NCI-H1092 treated with DMSO at 0.1 percent for 48 hours (cell line): ENCODE results near the gene AK5.

Experiments
- DNase-seq: peaks from one replicate; lab custom pipeline; 2025; lab: John Stamatoyannopoulos, UW

AK5 gene

DNA sequence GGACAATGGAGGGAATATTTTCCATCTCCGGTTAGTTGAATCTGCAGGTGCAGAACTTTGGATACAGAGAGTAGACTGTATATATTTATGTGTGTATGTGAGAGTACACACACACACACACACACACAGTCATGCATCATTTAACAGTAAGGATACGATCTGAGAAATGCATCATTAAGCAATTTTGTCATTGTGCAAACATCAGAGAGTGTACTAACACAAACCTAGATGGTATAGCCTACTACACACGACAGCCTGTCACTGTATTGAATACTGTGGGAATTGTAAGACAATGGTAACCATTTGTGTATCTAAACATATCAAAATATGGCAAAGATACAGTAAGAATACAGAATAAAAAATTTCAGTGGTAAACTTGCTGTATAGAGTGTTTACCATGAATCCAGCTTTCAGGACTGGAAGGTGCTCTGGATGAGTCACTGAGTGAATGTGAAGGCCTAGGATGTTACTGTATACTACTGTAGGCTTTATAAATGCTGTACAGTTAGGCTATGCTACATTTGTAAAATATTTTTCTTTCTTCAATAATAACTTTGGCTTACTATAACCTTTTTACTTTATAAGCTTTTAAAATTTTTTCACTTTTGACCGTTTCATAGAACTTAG lies 262.1 kb downstream of the AK5 start:
- no peak for DNase-seq

DNA sequence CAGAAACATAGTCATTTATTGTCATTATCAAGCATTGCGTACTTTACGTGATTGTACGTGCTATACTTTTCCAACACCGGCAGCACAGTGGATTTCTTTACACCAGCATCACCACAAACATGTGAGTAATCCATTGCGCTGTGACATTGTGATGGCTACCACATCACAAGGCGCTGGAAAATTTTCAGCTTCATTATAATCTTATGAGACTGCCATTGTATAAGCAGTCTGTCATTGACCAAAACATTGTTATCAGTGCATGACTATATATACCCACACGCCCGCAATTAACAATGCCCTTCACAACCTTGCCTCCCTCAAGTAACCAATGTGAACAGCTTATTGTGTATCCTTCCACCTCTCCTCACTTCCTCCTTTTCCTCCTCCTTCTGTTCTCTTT lies 263.0 kb downstream of the AK5 start:
- DNase-seq, result no peak

DNA sequence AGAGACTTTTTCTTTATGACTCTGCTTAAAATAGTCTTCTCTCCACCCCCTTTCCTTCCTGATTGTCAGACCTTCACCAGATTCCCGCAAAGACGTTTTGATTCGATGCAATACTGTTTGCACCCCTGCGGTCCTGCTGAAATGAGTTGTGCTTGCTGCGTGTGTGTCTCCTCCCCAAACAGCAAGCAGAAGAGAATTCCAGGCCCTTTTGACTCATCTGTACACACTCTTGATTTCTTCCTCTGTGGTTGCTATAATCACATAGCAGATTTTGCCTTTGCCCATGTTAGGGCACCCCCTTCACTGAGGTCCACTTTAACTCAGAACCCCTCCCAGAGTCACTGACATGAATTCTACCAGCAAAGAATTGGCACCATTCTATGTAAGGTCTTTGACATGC lies 264.2 kb downstream of the AK5 start:
- DNase-seq, result no peak

DNA sequence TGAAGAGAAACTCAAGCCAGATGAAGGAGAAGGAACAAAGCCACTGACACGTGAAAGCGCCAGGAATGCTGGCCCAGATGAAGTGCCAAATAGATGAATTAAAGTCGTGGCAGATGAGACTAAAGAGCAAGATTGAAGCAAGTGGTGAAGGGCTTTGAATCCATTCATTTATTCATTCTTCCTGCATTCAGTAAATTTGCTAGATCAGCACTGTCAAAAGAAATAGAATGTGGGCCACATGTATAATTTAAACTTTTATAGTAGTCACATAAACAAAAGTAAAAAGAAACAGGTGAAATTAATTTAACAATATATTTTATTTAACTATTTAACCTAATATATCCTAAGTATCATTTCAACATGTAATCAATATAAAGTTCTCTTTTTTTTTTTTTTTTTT lies 265.1 kb downstream of the AK5 start:
- DNase-seq, result no peak

DNA sequence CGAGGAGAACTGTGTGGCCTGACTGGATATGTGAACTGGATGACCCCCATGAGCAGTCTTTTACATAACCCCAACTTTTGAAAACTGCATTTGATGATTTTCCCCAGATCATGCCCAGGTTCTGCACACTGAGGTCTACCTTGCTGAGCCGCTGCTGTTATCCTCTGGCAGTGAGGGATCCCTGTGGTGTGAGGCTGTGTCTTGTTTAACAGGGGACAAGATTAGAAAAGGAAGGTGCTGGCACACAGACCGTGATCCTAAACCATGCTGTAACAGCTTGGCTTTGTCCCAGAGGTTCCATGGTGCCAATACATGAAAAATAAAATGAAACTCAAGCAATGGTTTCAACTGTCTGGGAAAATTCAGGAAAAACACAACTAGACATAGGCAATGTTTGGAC lies 266.5 kb downstream of the AK5 start:
- DNase-seq, result no peak

DNA sequence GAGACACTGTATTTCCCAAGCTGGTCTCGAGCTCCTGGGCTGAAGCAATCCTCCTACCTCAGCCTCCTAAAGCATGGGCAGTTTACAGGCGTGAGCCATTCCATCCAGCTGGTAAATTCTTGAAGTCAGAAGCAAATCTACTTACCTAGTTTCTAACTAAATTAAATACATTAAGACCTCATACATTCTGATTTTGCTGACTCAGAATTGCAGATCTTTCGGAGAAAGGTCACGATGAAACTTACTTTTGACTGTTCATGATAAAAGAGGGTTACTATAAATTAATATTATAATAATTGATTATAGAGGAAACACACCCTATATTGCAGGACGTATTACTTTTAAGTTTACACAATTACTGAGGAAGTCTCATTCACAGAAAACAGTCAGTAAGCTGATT lies 268.3 kb downstream of the AK5 start:
- DNase-seq, result no peak

DNA sequence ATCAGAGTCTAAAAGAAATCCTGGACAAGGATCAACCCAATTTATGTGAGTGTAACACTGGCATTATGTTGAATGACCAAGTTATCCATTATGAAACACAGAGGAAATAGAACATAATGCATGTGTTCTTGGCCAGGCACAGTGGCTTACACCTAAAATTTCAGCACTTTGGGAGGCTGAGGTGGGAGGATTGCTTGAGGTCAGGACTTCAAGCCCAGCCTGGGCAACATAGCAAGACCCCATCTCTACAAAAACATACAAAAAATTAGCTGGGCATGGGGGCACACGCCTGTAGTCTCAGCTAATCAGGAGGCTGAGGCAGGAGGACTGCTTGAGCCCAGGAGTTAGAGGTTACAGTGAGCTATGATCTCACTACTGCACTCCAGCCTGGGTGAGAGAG lies 270.8 kb downstream of the AK5 start:
- DNase-seq, result no peak

DNA sequence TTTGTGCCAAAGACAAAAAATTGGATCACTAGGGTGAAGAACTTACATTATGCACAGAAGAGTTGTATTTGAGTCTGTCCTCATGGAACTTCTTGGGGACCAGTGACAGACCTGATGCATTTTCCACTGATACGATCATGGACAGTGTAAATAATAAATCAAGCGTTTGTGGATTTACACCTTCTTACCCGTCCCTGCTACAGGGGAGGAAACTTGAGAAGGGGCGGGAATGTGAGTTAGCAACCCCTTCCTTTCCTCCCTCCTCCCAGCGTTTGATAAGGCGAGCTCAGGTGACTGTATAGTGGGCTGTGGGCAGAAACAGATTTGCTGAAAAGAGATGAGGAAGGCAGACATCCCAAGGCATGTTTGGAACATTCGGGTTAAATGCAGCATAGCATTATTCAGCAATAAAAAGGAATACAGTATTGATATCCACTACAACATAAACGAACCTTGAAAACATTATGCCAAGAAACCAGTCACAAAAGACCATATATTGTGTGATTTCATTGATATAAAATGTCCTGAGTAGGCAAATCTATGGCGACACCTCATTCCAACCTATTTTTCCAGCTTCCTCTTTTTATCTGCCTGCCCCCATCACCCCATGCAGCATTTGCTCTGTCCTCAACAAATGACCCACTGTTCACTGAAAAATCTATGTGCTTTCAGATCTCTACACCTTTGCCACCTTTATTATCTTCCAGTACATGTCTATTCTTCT lies 271.9 kb downstream of the AK5 start:
- DNase-seq, result no peak

DNA sequence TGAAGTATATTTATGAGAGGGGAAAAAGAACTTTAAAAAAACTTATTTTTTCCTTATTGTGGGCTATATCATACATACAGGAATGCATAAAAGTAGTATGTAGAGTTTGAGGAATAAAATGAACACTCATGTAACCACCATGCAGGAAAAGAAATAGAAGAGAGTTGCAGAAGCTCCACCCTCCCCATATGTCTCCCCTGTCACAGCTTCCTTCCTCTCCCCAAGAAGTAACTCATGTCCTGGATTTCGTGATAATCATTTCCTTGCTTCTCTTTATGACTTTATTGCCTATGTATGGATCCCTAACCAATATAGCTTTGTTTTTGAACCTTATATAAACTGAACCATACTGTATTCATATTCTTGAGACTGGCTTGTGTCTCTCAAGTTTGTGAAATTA lies 274.2 kb downstream of the AK5 start:
- DNase-seq, result no peak

DNA sequence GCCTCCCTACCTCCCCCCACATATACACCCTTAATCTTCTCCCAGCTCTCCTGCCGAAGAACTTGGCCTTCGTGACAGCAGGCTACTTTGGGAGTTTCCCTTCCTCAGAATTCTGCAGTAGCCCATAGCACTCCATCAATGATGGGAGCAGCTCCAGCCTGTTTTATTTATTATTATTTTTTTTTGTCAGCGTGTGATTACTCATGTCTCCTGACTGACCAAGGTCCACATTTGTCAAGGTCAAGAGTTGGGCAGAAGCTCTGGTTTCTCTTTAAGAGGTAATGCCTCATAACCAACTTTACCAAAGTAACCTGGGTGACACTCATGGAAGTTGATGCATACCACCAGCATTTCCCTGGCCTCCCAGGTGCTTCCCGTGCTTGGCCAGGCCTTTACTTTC lies 275.2 kb downstream of the AK5 start:
- DNase-seq, result no peak

DNA sequence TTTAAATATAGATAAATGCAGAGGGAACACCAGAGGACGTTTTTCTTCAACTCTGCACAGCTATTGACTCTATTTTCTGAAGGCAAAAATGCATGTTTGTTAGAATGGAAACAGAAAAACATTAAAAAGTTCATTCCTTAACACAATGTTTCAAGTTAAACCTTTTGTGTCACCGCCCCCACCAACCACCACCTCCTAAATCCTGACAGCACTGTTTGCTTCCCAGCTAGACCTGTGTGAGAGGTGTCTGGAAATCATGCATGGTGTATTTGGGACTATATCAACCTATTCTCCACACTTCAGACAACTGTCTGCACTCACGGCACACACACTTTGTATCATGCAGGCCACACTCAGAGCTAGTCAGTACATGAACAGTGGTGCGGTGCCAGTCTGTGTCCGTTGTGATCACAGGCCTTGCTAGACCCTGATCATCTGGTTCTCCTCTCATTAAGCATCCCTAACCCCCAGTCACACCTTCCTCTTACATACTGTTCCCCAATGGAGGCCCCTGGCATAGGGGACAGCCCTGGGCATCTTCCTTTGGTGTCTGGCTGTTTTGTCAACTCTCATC lies 276.9 kb downstream of the AK5 start:
- DNase-seq, result no peak

DNA sequence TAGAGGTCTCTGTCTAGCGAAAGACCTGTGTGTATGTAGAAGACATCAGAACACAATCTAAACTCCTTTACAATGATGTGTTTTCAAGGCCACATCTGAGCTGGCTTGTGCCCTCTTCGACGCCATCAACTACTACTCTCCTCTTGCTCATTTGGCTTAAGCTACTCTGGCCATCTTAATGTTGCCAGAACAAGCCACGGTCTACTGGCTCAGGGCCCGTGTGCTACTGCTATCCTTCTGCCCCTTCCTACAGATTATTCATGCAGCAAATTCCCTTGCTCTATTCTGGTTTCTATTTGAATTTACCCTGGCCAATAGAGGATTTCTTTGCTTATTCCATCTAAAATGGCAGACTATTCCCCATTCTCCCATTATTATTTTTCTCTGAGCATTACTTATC lies 278.9 kb downstream of the AK5 start:
- no peak for DNase-seq

DNA sequence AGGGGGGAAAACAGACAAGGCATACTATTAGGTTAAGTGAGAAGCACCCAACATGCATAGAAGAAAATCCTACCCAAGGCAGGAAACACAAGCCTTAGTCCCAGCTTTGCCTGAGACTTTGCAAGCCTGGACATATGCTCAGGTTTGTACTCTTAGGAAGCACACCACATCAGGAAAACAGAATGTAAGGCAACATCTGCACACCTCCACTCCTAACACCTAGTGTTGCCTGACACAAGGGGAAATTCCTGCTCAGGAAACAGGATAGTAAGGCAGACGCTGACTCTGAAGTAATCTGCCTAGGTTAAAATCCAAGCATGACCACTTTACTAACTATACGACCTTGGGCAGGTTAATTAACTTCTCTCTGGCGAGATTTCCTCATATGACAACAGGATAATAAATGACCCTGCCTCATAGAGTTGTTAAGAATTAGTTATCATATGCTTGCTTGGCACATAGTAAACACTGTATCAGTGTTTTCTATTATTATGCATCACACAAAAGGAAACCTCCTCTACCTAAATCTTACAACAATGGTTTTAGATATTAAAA lies 280.9 kb downstream of the AK5 start:
- no peak for DNase-seq

DNA sequence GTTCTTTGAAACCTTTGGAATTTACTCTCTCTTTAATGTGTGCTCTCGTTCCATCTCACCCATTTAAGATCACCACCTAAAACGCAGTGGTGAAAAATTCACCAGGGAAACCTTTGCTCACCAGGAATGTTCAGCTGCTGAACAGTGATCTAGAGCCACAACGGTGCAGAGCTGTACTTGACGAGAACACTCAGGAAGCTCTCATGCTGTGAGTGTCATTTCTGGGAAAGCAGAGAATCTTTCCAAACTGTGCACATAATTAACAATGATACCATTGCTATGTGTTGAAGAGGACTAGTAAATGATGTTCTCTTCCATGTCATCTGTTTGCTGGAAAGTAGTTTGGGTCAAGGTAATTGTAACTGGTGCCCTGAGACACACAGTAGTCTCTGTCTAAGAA lies 283.5 kb downstream of the AK5 start:
- no peak for DNase-seq

DNA sequence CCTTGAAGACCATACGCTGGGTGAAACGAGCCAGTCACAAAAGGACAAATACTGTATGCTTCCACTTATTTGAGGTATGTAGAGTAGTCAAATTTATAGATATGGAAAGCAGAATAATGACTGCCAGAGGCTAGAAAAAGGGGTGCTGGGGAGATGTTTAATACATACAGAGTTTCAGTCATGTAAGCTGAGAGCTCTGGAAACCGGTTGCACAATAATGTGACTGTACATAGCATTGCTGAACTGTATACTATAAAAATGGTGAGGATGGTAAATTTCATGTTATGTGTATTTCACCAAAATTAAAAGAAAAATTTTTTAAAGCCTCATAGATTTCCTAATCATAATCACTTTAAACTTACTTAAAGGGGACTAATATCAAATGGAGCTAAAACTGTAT lies 289.8 kb downstream of the AK5 start:
- no peak for DNase-seq

DNA sequence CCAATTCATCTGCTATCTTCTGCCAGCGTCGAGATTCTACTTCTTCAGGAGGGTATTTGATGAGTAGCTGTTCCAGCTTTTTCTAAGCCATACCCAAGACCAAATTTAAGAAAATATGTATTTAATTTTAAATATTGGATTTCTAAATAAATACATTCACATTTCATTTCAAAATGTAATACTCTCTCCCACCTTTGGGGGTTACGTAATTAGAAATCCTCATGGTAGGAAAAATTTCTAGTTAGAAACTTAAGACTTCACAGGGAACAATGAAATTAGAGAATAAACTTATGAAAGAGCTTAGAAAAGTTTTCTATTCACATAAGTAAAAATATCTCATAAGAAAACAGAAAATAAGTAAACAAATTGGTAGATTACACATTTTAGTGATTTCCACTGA lies 297.7 kb downstream of the AK5 start:
- no peak for DNase-seq

DNA sequence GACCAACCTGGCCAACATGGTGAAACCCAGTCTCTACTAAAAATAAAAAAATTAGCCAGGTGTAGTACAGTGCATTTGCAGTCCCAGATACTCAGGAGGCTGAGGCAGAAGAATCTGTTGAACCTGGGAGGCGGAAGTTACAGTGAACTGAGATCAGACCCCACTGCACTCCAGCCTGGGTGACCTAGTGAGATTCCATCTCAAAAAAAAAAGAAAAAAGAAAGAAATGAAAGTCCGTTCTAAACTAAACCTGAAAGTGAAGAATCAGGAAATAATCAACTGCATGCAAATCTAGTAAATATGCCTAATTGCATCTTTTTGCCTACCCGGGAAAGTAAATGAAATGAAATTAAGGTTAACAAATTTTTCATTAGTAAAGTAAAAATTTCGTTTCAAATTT lies 301.1 kb downstream of the AK5 start:
- no peak for DNase-seq

DNA sequence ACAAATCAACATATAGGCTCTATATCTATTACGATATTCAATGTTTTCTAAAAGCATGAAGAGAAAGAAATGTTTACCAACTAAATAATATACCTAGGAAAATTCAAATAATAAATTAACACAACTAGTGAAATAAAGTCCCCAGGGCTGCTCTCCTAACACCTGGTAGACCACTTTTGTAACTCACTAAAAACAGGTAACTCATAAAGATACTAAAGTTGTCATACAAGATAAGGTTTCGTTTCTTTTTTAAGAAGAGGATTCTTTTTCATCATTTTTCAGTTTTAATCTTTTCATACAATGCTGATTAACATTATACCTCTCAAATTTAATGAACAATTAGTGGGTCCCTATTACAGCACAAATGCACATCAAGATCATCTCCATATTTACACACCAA lies 301.7 kb downstream of the AK5 start:
- no peak for DNase-seq

DNA sequence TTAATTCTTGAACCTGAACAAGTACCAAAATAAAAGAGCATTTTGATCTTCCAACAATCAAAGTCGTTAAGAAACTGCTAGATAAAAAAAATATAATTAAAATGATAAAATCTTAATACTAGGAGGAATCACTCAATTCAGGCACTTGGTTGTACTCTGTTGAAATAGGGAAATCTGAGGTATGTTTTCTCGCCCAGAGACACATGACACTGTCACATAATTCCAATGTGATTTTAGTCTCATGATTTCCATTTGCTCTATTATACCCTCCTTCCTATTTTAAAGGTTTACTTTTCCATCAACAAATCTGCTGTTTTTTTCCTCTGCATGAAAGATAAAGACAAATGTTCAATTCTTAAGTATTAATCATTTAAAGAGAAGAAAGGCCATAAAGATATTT lies 303.1 kb downstream of the AK5 start:
- no peak for DNase-seq

DNA sequence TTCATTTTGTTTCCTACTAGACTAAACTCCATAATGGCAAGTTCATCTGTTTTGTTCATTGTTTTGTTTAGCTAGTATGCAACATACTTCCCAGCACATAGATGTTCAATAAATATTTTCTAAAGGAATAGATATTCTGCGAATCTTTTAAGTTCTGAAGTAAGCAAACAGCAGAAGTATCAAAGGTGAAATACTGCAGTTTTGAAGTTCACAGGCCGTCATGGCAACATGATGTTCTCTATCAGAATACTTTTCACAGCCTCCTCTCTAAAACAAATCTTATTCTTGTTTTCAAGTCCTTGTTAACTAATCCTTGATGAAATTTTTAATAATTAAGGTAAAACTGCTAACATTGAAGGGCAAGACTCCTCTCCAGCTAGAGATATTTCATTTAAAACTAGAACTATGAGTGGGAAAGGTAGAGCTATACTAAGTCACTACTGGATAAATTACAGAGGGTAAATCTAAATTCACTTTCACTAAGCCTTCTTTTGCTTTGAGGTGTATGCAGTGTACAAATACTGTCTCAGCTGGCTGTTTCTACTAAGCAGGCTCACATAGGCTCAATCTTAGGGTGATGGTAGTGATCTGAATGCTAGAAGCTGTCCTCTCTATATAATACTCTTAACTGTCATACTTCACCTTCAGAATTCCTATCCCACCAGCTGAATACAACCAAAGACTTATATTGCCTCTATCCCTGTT lies 303.9 kb downstream of the AK5 start:
- no peak for DNase-seq

DNA sequence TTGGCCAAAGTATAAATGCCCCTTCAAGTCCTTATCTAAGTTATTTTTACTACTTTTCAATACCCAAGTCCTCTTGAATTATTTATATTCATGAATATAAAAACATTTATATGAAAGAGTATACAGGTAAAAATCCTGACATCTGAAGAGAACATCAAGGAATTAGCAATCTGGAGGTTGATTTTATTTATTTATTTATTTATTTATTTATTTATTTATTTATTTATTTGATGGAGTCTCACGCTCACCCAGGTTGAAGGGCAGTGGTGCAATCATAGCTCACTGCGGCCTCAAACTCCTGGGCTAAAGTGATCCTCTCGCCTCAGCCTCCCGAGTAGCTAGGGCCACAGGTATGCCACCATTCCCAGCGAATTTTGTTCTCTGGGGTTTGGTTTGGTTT lies 307.4 kb downstream of the AK5 start:
- DNase-seq, result no peak

DNA sequence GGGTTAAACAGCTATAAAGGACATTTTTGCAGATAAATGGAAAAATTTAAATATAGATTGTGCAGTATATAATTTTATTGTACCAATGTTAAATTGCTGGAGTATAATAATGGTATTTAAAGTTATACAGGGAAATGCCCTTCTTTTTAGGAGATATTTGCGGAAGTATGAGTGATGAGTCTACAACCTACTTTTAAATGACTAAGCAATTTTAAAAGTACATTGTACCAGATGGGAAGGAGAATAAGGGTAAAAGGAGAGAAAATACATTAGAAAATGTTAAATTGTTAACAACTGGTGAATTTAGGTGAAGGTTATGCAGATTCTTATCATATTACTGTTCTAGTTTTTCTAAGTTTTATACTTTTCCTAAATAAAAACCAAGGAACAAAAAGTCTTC lies 308.8 kb downstream of the AK5 start:
- DNase-seq, result no peak

DNA sequence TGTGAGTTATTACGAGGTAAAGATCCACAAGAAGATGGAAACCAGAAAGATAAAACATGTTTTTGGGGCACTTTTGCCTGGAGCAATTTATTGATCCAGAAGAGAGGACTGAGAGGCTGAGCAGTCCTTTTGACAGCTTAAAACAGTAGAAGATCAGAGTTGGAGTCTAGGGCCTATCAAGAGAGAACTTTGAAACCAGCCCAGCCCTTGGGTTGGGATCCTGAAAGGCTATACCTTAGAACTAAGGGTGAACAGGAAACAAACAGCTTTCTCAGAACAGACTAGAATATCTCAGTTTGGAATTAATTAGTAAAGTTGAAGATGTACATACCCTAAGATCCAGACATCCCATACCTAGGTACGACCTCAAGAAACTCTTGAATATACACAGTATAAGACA lies 311.1 kb downstream of the AK5 start:
- no peak for DNase-seq
